ENCODE measurements around the gene SECISBP2L.

The SECISBP2L gene

GRCh38 chr15:49059491-49059890 lies 13.2 kb upstream of the SECISBP2L start:
- DNase-seq, result no peak

GRCh38 chr15:49058559-49058958 lies 12.3 kb upstream of the SECISBP2L start:
- no peak for DNase-seq

GRCh38 chr15:49055630-49056029 lies 9.4 kb upstream of the SECISBP2L start:
- DNase-seq, result no peak

DNA sequence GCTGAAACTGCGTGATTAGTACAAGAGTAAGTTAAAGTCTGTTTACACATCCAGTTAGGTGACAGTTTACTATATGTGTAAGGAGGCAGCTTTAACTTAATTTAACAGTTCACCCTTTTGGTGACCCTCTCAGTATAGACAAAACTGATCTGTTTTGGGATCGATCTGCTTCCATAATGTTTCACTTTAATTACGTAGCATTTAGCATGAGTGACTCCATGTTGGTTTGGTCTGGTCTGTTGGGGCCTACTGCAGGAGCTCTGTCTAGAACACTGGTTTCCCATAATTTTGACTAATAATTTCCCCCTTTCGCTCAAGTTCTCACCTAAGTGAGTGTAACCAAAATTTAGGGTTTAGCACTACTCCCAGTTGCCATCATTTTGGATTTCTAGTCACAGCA lies 6.4 kb upstream of the SECISBP2L start:
- no peak for DNase-seq

GRCh38 chr15:49047456-49047855 lies 1.2 kb upstream of the SECISBP2L start:
- no peak for DNase-seq

- no peak for DNase-seq
Observed at GRCh38 chr15:49045751-49046219, 461 bp downstream of the SECISBP2L start.

DNA sequence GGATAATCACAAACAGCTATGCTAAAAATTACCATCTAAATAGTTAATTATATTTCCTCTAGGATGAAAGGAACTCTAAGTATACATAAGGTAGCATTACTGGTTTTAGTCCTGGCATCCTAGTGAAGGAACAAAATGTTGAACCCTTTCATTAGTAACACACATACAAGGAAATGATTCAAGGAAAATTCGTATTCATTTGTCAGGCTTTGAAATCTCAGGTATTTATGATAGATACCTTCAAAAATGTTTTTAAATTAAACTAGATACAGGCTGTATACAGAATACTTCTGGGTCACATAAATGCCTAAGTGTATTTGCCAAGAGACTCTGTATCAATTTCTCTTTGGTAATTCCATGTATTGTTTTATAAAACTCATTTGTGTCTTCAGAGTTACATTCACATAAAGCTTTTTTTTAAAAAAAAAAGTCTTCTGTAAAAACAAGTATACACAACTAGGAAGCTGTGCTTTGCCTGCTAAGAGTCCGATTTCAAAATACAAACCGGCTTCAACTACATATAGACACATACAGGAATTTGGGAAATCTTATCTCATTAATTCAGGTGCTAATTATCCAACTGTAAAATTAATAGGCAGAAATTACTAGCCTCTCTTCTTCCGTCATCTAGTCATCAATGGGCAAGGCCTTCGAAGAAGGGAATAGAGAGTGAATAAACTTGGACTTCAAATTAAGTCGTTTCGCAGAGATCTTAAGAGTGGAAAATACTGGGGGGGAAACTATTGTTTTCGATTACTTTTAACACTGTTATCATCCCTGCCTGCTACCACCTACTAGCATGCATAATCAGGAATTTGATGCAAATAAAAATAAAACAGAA lies 1.3 kb downstream of the SECISBP2L start:
- DNase-seq, result no peak

- no peak for DNase-seq
Observed at GRCh38 chr15:49044002-49044401, 2.2 kb downstream of the SECISBP2L start.

DNA sequence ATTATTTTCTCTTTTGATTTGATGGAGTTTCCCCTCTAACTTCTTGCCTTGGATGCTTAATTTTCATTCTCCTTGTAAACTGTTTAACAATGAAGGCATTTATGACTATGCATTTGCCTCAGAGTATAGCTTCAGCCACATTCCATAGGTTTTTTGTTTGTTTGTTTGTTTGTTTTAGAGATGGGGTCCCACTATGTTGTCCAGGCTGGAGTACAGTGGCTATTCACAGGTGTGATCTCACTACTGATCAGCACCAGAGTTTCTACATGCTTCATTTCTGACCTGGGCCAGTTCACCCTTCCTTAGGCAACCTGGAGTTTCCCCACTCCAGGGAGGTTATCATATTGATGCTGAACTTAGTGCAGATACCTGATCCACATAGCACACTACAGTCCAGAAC lies 4.1 kb downstream of the SECISBP2L start:
- DNase-seq, result no peak

GRCh38 chr15:49041426-49041825 lies 4.8 kb downstream of the SECISBP2L start:
- DNase-seq, result no peak

DNA sequence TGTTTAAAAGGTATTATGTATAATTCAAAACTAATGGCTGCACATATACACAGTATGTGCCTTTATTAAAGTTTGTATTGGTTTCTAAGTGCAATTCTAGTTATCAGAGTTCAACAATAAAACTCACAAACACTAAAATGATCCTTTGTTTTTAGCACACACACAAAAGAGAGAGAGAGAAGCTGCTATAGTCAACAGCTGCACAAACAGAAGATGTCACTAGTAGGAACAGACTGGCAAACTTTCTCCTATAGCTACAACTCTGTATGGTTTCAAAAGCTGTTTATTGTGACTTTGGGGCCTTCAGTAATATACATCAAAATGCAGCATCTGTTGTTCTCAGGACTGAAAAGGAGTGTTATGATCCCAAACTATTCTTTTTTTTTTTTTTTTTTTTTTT lies 6.1 kb downstream of the SECISBP2L start:
- no peak for DNase-seq

DNA sequence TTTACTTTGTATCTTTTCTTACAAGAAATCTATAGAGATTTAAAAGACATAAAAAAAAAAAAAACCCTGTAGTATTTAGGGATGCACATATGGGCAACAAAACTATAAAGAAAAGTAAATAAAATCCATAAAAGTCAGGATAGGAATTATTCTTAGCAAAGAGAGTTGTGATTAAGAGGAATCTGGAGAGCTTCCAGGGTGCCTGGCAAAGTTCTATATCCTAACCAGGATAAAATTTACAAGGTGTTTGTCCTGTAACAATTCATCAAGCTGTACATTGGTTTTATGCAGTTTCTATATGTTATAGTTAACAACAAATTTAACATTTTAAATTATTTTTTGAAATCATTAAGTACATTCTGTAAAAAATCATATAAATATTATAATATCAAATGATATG lies 7.9 kb downstream of the SECISBP2L start:
- no peak for DNase-seq

DNA sequence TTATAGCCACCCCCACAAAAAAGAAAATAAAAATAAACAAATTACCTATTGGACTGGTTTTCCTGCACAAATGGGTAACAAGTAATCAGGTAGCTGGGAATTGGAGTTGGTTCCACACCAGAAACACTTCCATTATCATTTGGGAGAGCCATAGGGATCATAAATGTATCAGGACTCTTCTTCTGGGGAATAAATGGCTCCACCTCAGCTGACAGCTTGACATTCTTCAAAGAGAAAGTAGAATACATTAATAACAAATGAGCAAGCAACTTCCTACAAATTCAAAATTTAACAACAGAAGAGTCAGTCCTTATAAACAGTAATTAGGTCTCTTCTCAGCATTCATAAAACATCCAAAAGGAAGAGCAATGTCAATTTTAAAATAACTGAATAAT lies 8.7 kb downstream of the SECISBP2L start:
- no peak for DNase-seq

- DNase-seq, result no peak
Observed at GRCh38 chr15:49036650-49037545, 9.3 kb downstream of the SECISBP2L start.

DNA sequence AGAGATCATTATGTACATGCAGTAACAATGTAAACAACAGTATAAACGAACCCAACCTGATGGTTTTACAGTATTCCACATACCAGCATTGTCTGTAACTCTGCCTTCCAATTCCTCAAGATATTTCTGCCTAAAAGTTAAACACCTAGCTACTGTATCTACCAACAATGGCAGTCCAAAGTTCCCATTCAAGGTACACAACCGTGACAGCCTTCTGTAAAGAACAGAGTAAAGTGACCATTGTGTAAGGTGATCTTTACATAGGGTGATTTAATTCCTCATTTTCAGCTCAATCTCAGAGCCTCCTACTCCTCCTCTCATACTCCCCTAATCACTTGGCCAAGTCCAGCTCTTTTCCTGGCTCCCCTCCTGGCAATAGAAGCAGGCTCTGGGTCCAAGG lies 10.4 kb downstream of the SECISBP2L start:
- DNase-seq, result no peak

DNA sequence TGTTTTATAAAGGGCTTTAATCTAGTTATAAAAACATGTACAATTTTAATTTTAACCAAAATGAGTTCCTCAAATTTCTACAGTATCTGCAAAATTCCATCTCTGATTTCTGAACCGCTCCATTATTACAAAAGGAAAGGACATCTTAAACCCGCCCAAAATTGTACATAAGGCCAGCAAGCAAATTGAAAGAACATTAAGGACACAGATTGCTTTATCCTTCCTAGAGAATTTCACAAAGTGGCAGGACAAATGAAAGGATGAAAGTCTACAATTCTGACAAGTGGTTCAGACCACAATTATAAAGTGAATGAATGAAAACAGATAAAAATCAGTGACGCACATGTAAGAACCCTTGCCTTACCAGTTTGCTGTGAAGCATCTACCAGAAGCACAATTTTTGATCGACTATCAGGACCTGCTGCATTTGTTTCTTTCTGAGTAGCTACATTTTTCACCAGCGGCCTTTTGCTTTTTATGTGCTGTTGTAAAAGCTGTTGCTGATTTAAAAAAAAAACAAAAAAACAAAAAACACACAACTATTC lies 13.6 kb downstream of the SECISBP2L start:
- no peak for DNase-seq

DNA sequence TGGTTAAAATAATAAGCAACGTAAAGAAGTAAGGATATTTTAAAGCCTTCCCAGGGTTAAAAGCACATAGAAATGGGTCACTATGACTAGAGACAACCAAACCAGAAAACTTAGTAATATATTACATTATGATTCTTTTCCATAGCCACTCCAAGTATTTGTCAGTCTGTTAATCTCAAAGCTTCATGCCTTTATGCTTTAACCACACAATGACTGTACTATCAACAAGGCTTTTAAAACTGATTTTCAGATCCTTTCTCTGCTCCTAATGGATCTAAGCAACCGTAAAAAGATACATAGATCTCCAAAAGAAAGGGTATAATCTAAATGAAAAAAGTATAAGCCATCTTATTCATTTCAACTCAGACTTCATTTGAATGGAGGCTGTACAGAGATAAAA lies 14.4 kb downstream of the SECISBP2L start:
- DNase-seq, result no peak

GRCh38 chr15:49026700-49027099 lies 19.5 kb downstream of the SECISBP2L start:
- no peak for DNase-seq

- no peak for DNase-seq
Observed at GRCh38 chr15:49024840-49025239, 21.4 kb downstream of the SECISBP2L start.

GRCh38 chr15:49023354-49023753 lies 22.9 kb downstream of the SECISBP2L start:
- no peak for DNase-seq

GRCh38 chr15:49015896-49016295 lies 30.4 kb downstream of the SECISBP2L start:
- no peak for DNase-seq

DNA sequence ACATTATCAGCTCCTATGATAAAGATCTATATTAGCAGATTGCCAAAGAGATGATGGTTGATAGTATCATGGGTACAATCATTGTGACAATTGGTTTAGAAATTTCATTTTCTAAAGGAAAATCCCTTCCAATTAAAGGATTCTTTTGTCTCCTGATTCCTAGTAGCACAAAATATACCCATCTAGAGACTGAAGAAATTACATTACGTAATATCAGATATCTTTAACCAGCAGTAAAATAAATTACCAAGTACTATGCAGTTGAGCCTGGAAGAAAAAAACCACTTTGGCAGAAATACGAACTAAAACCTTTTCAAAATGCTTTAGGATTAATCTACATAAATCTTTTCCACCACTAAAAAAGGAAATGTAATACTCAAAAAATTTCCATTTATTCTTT lies 46.9 kb downstream of the SECISBP2L start:
- DNase-seq, result no peak

DNA sequence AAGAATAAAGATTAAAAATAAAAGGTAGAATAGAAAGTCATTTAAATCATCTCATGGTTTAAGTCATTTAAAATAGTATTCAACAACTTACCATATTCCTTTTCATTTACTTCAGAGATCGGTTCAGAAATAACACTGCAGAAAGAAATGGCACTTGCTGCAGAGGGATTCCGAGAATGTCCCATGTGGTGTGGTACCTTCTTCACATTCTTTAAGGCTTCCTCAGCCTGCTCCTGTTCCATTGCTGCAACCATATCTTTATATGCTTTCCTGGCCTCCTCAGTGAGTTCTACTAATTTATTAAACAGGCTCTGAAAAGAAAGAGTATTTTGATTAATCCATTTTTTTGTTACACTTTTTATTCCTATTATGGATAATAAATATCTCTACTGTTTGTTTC lies 50.0 kb downstream of the SECISBP2L start:
- no peak for DNase-seq

- DNase-seq, result no peak
Observed at GRCh38 chr15:48993380-48993779, 52.9 kb downstream of the SECISBP2L start.
